ENCODE results near the gene VWA7.
"Not testable (repeated sequence)": the region's sequence is repeated elsewhere in the genome, so short reads cannot be mapped to it uniquely, and the experiment has no call there.

The VWA7 gene

DNA sequence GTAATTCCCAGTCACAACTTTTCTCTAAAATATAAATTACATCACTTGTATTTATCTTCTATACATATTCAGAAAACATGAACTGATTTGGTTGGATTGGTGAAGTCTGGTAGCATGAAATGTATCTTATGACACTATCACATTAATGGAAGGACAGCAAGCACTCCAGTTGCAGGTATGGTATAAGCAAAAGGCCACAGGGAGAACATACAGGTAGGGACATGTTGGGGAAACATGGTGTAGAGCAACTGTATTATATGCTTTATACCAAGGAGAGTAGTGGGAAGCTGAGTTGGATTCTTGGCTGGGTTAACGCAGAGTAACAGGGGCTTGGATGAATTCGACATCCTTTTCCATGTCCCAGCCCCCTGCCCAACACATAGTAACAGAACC, 19.9 kb upstream of the VWA7 start:
- H3K9me3 ChIP-seq (ENCODE audit: control insufficient read depth, low read length): no peaks in the 10 kb centered on the region
- no peaks in the 10 kb centered on the region for H3K27me3 ChIP-seq (replicated peaks; ENCODE audit: control insufficient read depth, insufficient read depth, low read length)
- no peak overlapping the region for H3K4me3 ChIP-seq (ENCODE audit: low read length)
- DNase-seq (ENCODE audit: low read depth): no peak
- peaks cover 18% of the 10 kb centered on the region for H3K36me3 ChIP-seq (ENCODE audit: control insufficient read depth, insufficient read depth, low read length, severe bottlenecking)
- H3K9ac ChIP-seq (ENCODE audit: low read length): no peak overlapping the region
- peaks cover 3% of the 10 kb centered on the region for H3K4me1 ChIP-seq (ENCODE audit: control insufficient read depth, insufficient read depth, low read length)

DNA sequence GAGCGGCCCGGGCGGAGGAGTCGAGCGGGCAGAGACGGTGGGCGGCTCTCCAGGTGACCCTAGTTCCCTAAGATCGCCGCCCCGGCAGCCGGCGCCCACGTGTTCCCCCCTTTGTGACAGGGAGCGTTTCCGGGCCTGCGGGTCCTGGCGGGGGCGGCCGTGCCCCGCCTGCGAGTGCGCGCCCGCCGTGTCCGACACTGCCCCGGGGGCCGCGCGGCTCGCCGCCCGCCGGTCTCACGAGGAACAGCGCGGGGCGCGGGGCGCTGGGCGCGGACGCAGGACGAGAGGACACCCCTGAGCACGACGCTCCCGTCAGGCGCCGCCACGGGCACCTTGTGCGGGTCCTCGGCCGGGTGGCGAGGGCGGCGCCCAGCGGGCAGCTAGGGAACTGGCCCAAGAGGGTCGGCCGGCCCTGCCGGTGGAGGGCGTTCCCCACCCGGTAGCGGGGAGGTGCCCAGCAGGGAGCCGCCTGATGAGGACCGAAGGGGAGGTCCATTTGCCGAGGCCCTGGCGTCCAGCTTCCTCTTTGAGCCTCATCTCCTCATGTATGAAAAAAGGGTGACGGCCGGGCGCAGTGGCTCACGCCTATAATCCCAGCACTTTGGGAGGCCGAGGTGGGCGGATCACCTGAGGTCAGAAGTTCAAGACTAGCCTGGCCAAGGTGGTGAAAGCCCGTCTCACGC, 18.6 kb upstream of the VWA7 start, which contains the start of gene VARS1:
Gene VARS1 (minus strand): TSS at position 137 of the 683 bp plus-strand sequence. CDS start 535 bp downstream, outside the sequence.
- Histone ChIP-seq H3K27me3 (replicated peaks; ENCODE audit: control insufficient read depth, insufficient read depth, low read length) (no peaks in the 10 kb centered on the region), H3K9me3 (ENCODE audit: control insufficient read depth, low read length) (no peaks in the 10 kb centered on the region), H3K4me1 (ENCODE audit: control insufficient read depth, insufficient read depth, low read length) (peaks cover 3% of the 10 kb centered on the region), H3K36me3 (ENCODE audit: control insufficient read depth, insufficient read depth, low read length, severe bottlenecking) (peaks cover 24% of the 10 kb centered on the region), H3K9ac (ENCODE audit: low read length) (peak within 1 kb of the TSS; percentile 99), H3K4me3 (ENCODE audit: low read length) (peak within 1 kb of the TSS; percentile 100)
- DNase-seq (ENCODE audit: low read depth): peak; percentile 95

DNA sequence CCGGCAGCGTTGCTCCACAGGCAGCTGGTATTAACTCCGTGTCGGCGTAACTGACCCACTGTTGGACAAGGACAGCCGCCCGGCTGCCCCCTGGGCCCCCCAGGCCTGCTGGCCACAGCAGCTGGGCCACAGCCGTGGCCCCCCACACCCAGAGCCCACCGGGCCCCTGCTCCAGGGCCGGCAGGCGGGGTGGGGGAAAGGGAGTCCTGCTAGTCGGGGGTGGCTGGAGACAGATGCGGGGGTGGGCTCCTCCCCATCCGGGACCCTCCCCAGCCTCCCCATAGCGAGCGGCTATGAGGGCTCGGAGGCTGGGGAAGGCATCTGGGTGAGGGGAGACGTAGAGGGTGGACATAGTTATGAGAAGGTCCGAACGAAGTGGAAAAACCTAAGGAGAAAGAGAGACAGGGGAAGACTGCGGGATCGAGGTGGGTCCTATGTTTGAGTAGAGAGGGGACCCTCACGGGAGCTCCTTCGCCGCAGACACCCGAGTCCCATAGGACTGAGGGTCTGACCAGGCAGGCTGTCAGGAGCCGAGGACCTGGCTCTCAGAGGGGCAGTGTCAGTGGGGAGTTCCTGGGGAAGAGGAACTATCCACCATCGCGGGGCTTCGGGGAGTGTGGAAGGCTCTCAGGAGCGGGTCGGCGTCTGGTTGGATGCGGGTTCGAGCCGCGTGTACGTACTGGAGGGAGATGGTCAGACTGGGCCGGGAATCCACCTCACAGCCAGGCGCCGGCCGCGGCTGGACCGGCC, 17.9 kb upstream of the VWA7 start:
- Histone ChIP-seq H3K4me1 (ENCODE audit: control insufficient read depth, insufficient read depth, low read length) (peaks cover 3% of the 10 kb centered on the region), H3K9me3 (ENCODE audit: control insufficient read depth, low read length) (no peaks in the 10 kb centered on the region), H3K9ac (ENCODE audit: low read length) (peak overlapping the region; percentile 99), H3K4me3 (ENCODE audit: low read length) (peak overlapping the region; percentile 100), H3K36me3 (ENCODE audit: control insufficient read depth, insufficient read depth, low read length, severe bottlenecking) (peaks cover 28% of the 10 kb centered on the region), H3K27me3 (replicated peaks; ENCODE audit: control insufficient read depth, insufficient read depth, low read length) (no peaks in the 10 kb centered on the region)
- DNase-seq (ENCODE audit: low read depth): no peak

DNA sequence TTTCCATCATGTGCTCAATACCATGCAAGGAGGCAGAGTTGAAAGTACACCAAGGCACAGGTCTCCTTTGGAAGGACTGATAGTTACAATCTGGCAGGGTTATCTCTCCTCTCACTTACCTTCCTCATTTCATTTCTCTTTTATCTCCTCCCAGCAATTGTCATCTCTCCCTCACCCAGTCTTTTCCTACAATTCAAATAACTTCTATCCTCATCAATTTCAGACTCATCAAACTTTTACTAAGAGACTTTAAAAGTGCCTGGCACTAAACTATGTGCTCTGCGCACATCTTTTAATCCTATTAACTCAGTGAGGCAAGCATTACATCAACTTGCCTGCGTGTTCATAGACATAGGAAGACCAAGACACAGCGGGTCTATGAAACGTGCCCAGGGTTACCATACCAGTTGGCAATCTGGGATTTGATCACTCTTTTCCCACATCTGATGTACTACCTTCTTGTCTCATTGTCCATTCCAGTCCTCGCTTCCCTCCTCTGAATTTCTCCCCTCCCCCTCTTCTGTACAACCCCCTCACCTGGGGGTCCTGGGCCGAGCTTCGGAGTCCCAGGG, 17.3 kb upstream of the VWA7 start:
- Histone ChIP-seq H3K36me3 (ENCODE audit: control insufficient read depth, insufficient read depth, low read length, severe bottlenecking) (peaks cover 31% of the 10 kb centered on the region), H3K9ac (ENCODE audit: low read length) (peak overlapping the region; percentile 99), H3K4me3 (ENCODE audit: low read length) (peak overlapping the region; percentile 100), H3K4me1 (ENCODE audit: control insufficient read depth, insufficient read depth, low read length) (peaks cover 3% of the 10 kb centered on the region), H3K27me3 (replicated peaks; ENCODE audit: control insufficient read depth, insufficient read depth, low read length) (no peaks in the 10 kb centered on the region), H3K9me3 (ENCODE audit: control insufficient read depth, low read length) (no peaks in the 10 kb centered on the region)
- peak; percentile 65 for DNase-seq (ENCODE audit: low read depth)

DNA sequence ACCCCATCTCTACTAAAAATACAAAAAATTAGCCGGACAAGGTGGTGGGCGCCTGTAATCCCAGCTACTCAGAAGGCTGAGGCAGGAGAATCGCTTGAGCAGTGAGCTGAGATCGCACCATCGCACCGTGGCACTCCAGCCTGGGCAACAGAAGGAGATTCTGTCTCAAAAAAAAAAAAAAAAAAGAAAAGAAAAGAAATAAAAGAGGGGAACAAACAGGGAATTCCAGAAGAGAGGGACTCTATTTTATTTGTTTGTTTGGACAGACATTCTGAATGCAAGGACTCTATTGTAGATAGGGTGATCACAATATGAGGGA, 16.8 kb upstream of the VWA7 start:
- H3K4me3 ChIP-seq (ENCODE audit: low read length): peak overlapping the region; percentile 100
- H3K9ac ChIP-seq (ENCODE audit: low read length): peak overlapping the region; percentile 99
- not testable (repeated sequence) for H3K27me3 ChIP-seq (replicated peaks; ENCODE audit: control insufficient read depth, insufficient read depth, low read length); H3K9me3 ChIP-seq (ENCODE audit: control insufficient read depth, low read length); H3K4me1 ChIP-seq (ENCODE audit: control insufficient read depth, insufficient read depth, low read length); DNase-seq (ENCODE audit: low read depth)
- H3K36me3 ChIP-seq (ENCODE audit: control insufficient read depth, insufficient read depth, low read length, severe bottlenecking): peaks cover 36% of the 10 kb centered on the region

DNA sequence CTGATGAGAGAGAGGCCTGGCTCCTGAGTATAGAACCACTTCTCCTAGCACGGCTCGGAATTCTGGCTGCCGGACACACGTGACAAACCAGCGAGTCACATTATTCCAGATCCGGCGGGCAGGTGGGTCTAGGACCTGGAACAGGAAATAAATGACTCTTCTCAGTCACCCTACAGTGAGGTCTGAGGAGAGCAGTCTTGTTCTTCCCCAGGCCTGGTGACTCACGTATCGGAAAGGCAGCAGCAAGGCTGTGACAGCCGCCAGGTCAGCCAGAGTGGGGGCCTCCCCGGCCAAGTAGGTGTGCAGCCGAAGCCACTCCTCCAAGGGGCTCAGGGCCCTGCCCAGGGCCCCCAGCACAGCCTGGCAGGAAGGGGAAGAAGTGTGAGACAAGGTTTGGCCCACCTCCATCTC, 15.6 kb upstream of the VWA7 start:
- Histone ChIP-seq H3K9me3 (ENCODE audit: control insufficient read depth, low read length) (no peaks in the 10 kb centered on the region), H3K27me3 (replicated peaks; ENCODE audit: control insufficient read depth, insufficient read depth, low read length) (no peaks in the 10 kb centered on the region), H3K36me3 (ENCODE audit: control insufficient read depth, insufficient read depth, low read length, severe bottlenecking) (peaks cover 37% of the 10 kb centered on the region), H3K9ac (ENCODE audit: low read length) (no peak overlapping the region), H3K4me3 (ENCODE audit: low read length) (no peak overlapping the region), H3K4me1 (ENCODE audit: control insufficient read depth, insufficient read depth, low read length) (peaks cover 3% of the 10 kb centered on the region)
- DNase-seq (ENCODE audit: low read depth): no peak

DNA sequence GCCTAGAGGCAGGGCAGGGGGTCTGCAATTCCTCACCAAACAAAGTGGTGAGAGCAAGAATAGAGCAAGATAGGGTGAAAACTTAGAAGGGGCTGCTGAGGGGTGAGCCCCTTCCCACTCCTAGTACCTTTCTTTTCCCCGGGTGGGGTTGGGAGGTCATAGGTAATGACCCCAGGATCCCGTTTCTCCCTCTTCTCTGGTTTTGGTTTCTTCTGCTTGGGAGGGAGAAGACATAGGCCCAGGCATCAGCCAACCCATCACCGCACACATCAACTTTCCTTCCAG, 14.9 kb upstream of the VWA7 start:
- H3K27me3 ChIP-seq (replicated peaks; ENCODE audit: control insufficient read depth, insufficient read depth, low read length): no peaks in the 10 kb centered on the region
- peaks cover 3% of the 10 kb centered on the region for H3K4me1 ChIP-seq (ENCODE audit: control insufficient read depth, insufficient read depth, low read length)
- peaks cover 33% of the 10 kb centered on the region for H3K36me3 ChIP-seq (ENCODE audit: control insufficient read depth, insufficient read depth, low read length, severe bottlenecking)
- no peaks in the 10 kb centered on the region for H3K9me3 ChIP-seq (ENCODE audit: control insufficient read depth, low read length)
- DNase-seq (ENCODE audit: low read depth): no peak
- H3K9ac ChIP-seq (ENCODE audit: low read length): no peak overlapping the region
- H3K4me3 ChIP-seq (ENCODE audit: low read length): no peak overlapping the region

DNA sequence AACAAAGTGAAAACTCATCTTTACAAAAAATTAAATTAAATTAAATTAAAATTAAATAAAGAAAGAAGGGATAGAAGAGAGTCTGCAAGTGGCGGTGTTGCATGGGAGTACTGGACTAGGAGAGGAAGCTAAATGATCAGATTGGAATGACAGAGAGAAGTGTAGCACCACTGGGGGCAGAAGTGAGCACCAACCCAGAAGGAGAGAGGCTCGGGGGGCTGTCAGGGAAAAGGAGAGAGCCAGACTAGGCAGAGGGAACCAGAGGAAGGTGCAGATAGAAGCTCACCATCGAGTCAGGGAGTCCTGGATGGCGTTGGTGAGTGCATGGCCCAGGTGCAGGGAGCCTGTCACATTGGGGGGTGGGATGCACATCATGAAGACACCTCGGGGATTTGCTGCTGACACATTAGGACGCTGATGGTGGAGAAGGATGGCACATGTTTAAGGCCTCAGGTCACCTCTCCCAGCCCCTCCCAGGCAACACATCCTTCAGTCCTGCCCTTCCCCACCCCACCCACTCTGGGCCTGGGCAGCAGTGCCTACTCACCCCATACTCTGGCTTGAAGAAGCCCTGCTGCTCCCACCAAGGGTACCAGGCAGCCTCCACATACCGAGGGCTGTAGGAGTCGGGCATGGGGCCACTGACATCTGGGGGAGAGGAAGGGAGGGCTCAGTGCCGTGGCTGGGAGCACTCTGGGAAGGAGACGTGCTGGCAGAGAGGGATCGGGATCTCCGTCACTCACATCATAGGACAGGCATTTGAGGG, 14.4 kb upstream of the VWA7 start:
- DNase-seq (ENCODE audit: low read depth): peak; percentile 75
- Histone ChIP-seq H3K4me3 (ENCODE audit: low read length) (no peak overlapping the region), H3K4me1 (ENCODE audit: control insufficient read depth, insufficient read depth, low read length) (peaks cover 3% of the 10 kb centered on the region), H3K9ac (ENCODE audit: low read length) (no peak overlapping the region), H3K36me3 (ENCODE audit: control insufficient read depth, insufficient read depth, low read length, severe bottlenecking) (peaks cover 32% of the 10 kb centered on the region), H3K27me3 (replicated peaks; ENCODE audit: control insufficient read depth, insufficient read depth, low read length) (no peaks in the 10 kb centered on the region), H3K9me3 (ENCODE audit: control insufficient read depth, low read length) (no peaks in the 10 kb centered on the region)

DNA sequence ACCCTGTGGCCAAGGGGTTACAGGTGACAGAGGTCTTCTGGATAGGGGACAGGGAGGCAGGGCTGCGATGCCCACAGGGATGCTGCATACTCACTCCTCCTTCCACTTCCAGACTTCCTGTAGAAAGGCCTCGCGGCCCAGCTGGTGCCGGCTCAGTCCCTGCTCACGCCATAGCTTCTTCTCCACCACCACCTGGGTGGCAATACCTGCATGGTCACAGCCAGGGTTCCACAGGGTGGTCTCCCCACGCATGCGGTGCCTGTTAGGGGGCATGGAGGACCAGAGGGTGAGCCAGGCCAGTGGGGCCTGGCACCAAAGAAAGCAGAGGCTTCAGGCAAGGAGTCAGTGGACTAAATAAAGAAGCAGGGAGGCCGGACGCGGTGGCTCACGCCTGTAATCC, 8.3 kb upstream of the VWA7 start:
- H3K27me3 ChIP-seq (replicated peaks; ENCODE audit: control insufficient read depth, insufficient read depth, low read length): no peaks in the 10 kb centered on the region
- H3K36me3 ChIP-seq (ENCODE audit: control insufficient read depth, insufficient read depth, low read length, severe bottlenecking): peaks cover 65% of the 10 kb centered on the region
- no peak overlapping the region for H3K4me3 ChIP-seq (ENCODE audit: low read length)
- no peak overlapping the region for H3K9ac ChIP-seq (ENCODE audit: low read length)
- no peak for DNase-seq (ENCODE audit: low read depth)
- no peaks in the 10 kb centered on the region for H3K9me3 ChIP-seq (ENCODE audit: control insufficient read depth, low read length)
- H3K4me1 ChIP-seq (ENCODE audit: control insufficient read depth, insufficient read depth, low read length): no peaks in the 10 kb centered on the region

DNA sequence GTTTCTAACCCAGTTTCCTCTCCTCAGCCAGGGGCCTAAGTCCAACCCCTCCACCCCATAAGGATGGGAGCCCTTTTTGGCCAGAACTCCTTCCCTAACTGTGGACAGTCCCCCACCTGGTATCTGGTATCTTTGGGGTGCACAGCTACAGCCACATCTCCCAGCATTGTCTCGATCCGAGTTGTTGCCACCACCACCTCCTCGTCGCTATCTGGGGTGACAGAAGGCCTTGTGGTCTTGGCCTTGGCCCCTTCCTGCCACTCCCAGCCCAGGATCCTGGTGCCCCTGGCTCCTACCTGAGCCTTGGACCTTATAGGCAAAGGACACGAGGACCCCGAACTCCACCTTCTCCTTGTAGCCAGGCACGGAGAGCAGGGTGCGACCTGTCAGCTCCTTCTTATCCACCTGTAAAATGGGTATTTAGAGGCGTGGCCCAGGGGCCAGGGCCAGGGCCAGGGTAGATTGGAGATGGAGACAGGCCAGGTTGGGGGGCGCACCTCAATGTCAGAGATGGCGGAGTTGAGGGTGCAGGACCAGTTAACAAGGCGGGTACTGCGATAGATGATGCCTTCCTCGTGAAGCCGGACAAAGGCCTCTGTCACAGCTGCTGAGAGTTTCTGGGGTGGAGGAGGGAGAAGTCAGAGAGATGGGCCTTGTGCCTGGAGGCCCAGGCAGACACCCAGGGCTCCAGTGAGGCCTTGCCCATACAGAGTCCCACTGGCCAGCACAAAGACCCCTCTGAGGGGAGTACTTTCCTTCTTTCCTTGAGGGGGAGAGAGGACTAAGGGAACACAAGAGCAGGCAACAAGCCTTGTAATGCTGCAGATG, 7.2 kb upstream of the VWA7 start:
- Histone ChIP-seq H3K4me1 (ENCODE audit: control insufficient read depth, insufficient read depth, low read length) (no peaks in the 10 kb centered on the region), H3K27me3 (replicated peaks; ENCODE audit: control insufficient read depth, insufficient read depth, low read length) (no peaks in the 10 kb centered on the region), H3K9me3 (ENCODE audit: control insufficient read depth, low read length) (no peaks in the 10 kb centered on the region), H3K36me3 (ENCODE audit: control insufficient read depth, insufficient read depth, low read length, severe bottlenecking) (peaks cover 72% of the 10 kb centered on the region), H3K4me3 (ENCODE audit: low read length) (no peak overlapping the region), H3K9ac (ENCODE audit: low read length) (no peak overlapping the region)
- DNase-seq (ENCODE audit: low read depth): no peak
